ENCODE measurements around the gene ST8SIA2.

The ST8SIA2 gene

GRCh38 chr15:92499731-92500530 lies 106.2 kb downstream of the ST8SIA2 start:
- DNase-seq: no peak

DNA sequence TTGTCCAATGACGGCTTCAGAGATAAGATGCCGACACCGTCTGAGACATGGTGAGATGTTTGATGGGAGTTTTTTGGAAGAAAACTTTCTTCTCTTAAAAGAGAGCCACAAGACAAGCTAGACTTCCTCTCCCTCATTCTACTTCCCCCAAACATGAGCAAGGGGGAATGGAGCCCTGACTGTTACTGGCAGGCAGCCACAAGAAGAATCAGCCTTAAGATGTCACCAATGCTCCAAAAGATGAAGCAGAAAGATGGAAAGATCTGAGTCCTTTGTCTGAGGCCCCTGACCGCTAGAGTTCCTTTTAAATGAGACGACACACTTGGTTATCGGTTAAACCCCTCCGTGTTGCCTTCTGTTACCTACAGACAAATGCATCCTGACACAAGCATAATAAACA lies 108.7 kb downstream of the ST8SIA2 start:
- DNase-seq: no peak

DNA sequence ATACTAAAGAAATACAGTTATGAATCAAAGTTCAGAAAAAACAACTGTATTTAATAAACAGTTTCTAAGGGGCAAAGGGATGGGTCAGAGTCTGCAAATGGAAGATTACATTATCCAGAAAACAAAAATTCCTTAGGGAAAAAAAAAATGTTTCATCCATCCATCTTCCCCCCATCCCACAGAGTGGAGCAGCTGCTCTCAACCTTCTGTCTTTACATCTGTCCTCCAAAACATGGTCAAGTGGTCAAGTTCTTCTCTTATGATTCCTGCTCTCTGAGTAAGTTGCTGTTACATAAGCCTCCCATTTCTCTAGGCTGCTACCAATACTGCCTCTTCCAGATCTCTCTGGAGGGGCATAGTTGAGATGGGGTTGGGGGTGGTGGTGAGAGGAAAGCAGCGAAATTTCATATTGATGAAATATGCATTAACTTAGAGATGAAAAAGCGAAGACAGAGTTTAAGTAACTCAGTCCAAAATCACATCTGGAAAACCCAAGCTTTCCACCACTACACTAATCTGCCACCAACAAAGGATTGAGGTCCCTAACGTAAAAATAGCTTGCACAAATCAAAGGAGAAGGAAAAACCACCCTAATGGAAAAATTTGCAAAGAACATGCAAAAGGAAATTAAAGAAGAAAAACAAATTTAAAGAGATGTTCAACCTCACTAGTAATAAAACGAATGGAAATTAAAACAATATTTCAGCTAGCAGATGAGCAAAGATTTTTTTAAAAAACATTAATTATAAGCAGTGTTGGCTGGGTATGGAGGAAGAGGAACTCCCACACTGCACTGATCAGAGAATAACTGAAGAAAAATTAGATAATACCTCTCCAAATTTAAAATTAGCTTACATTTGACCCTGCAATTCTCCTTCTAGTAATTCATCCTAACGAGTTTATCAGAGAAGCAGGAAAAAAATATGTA lies 109.5 kb downstream of the ST8SIA2 start:
- no peak for DNase-seq

GRCh38 chr15:92503889-92504288 lies 110.2 kb downstream of the ST8SIA2 start:
- no peak for DNase-seq

DNA sequence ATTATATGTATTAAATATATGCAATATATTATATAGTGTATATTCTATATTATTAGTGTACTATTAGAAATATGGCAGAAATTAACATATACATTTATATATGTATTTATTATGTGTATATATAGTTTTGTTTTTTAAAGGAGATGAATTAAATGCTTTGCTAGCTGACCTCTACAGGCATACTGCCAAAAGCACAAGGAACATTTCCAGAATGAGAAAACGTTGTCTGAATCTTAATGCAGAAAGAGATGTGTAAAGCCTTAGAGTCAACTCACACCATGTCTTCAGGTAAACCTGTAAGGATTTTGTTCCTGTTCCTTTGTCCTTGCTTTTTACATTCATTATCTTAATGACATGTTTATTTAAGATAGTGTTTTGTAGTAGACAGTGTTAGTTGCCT lies 111.9 kb downstream of the ST8SIA2 start:
- no peak for DNase-seq

GRCh38 chr15:92506506-92506905 lies 112.8 kb downstream of the ST8SIA2 start:
- DNase-seq: no peak

DNA sequence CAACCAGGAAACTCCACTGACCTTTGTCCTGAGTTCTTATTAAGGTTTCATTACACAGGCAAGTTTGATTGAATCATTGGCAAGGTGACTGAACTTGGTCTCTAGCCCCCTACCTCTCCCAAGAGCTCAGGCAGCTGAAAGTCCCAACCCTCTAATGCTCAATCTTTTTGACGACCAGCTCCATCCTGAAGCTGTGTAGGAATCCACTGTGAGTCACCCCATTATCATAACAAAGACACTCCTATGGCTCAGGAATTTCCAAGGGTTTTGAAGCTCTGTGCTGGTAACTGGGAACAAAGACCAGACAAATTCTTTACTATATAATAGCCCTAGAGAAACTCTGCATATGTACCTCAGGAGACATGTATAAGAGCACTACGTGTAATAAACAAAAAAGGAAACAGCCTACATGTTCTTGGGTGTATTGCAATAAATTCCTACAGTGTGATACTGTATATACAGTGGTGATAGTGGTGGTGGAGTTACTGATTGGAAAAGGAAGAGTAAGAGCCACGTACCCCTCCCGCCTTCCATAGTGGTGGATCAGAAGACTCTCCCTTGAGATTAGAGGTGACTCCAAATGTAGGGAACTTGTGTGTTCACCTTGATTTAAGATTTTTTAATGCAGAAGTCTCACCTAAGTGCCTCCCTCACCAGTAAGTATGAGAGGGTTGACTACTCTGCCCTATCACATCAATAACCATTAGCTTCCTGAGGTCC lies 116.6 kb downstream of the ST8SIA2 start:
- no peak for DNase-seq

All from activated CD8-positive, alpha-beta memory T cell treated with anti-CD3 and anti-CD28 coated beads for 24 hours (primary cell).